ENCODE measurements around the gene UGT1A10.
"Not testable (repeated sequence)": the region's sequence is repeated elsewhere in the genome, so short reads cannot be mapped to it uniquely, and the experiment has no call there.

Gene UGT1A10

DNA sequence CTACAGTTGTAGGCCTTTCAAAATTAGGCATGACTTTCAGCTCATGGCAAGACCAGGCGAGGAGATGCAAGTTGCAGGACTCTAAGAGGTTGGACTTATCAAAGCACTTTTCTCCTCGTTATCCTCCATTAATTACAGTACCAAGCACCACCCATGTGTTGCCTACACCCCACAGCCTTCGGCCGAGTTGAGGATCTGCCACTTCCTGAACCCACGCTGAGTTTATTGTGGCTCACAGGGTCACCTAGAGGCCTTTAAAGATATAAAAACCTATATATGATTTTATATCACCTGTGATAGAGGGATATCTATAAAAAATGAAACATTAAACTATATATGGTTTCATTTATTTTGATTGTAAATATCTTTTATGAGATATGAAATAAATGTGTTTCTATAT lies 2.6 kb downstream of the UGT1A10 start:
- TF ChIP-seq CTCF (IDR thresholded peaks at IDR 0.05): no peak
- no peak for TF ChIP-seq ZFX (IDR thresholded peaks at IDR 0.05; ENCODE audit: borderline replicate concordance)
- no peak overlapping the region for H3K27ac ChIP-seq

DNA sequence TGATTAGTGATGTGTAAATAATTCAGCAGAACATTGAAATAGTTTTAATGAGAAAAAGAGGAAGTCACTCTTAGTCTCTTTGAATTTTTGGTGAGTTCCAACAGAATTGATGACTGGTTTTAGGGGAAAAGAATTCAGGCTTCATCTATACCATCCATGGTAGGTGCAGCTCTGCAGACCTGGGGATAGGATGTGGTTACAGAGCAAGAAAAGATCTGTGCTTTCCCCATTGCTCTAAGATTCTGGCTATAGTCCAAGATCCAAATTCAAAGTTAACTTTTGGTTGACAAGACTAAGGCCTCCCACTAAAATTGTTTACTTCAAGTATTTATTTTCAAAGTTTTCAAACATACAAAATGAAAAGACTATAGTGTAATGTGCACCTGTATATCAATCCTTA lies 3.6 kb downstream of the UGT1A10 start:
- TF ChIP-seq ZFX (IDR thresholded peaks at IDR 0.05; ENCODE audit: borderline replicate concordance): no peak
- TF ChIP-seq CTCF (IDR thresholded peaks at IDR 0.05): no peak
- H3K27ac ChIP-seq: no peak overlapping the region

- peak; percentile 46 for TF ChIP-seq CTCF (IDR thresholded peaks at IDR 0.05)
- no peak for TF ChIP-seq ZFX (IDR thresholded peaks at IDR 0.05; ENCODE audit: borderline replicate concordance)
- H3K27ac ChIP-seq: no peak overlapping the region
These were observed 6.9 kb downstream of the UGT1A10 start for GRCh38 chr2:233643128-233643527.

GRCh38 chr2:233646033-233646432 lies 9.8 kb downstream of the UGT1A10 start:
- not testable (repeated sequence) for H3K27ac ChIP-seq

- H3K27ac ChIP-seq: no peak overlapping the region
These were observed 14.7 kb downstream of the UGT1A10 start for GRCh38 chr2:233650981-233651380.

DNA sequence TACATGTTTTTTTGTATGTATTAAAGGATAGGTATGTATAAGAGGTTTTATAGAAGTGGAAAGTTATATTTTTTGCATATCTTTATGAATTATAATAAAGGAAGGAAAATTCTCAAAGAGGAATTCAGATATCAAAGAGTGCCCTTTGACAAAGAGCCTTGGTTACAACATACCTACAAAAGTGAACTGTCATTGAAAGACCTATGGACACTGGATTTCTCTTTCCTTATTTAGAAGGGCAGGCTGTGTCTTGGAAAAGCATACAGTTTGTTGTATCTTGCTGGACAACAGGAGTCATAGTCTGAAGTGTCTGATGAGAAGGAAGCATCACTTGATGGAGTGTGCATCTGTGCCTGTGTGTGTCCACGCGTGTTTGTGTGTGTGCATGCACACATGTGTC lies 15.2 kb downstream of the UGT1A10 start:
- no peak overlapping the region for H3K27ac ChIP-seq
- TF ChIP-seq CTCF (IDR thresholded peaks at IDR 0.05) (no peak), ZFX (IDR thresholded peaks at IDR 0.05; ENCODE audit: borderline replicate concordance) (no peak)

More at GRCh38 chr2:233650981-233651380, 14.7 kb downstream of the UGT1A10 start:
- TF ChIP-seq ZFX (IDR thresholded peaks at IDR 0.05; ENCODE audit: borderline replicate concordance): no peak
- no peak for TF ChIP-seq CTCF (IDR thresholded peaks at IDR 0.05)

- TF ChIP-seq CTCF (IDR thresholded peaks at IDR 0.05) (no peak), ZFX (IDR thresholded peaks at IDR 0.05; ENCODE audit: borderline replicate concordance) (no peak)
- no peak overlapping the region for H3K27ac ChIP-seq
These were observed 18.3 kb downstream of the UGT1A10 start for GRCh38 chr2:233654501-233654900.

DNA sequence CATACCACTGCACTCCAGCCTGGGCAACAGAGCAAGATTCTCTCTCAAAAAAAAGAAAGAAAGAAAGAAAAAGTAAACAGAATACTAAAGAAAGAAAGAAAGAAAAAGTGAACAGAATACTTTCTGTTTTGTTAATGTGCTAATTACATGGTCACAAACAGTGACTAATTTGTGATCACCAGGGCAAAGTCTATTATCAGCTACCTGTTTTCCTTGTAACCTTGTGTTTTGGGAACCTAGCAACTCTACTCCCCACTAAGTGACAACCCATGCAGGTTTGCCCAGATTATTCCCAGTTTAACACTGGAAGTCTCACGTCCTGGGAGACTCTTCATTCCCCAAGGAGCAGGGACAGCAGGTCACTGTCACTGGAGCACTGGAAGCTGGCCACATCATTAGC lies 18.8 kb downstream of the UGT1A10 start:
- H3K27ac ChIP-seq: no peak overlapping the region
- TF ChIP-seq ZFX (IDR thresholded peaks at IDR 0.05; ENCODE audit: borderline replicate concordance): no peak
- TF ChIP-seq CTCF (IDR thresholded peaks at IDR 0.05): no peak

DNA sequence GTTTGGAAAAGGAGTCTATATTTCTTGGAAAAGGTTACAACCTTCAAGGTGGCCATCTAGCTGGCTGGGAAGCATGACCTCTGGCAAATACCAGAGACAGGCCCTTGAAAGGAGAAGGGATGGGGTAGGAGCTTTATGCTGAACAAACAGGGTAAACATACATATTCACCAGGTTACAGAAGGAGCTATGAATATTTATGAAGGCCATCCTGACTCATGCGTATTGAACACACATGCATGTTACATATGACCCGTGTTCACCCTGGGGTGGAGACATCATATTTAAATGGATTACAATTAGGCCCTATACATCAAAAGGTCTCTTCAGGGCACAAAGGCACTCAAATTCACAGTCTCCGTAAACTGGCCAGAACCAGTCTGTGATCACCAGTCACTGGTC lies 19.7 kb downstream of the UGT1A10 start:
- not testable (repeated sequence) for H3K27ac ChIP-seq
